ENCODE results near the gene KLHL13. TPM values are rescaled to one million over a fixed set of nuclear protein-coding genes. Genes with fewer than 3 reads are reported as not detected.

KLHL13 gene
- total RNA-seq, 2 donors from 2014 or later: 3.7 to 12.4 TPM

GRCh38 chrX:118115953-118116712 is 477 bp downstream of the KLHL13 start:
- Mint-ChIP-seq H3K4me1 (peaks cover 4% of the 10 kb centered on the region), H3K36me3 (ENCODE audit: low read depth) (no peaks in the 10 kb centered on the region), H3K27me3 (ENCODE audit: insufficient read depth) (peaks cover 21% of the 10 kb centered on the region), H3K4me3 (peak overlapping the region; percentile 71), H3K27ac (no peak overlapping the region), H3K9me3 (peaks cover 38% of the 10 kb centered on the region)
- Histone ChIP-seq H3K27me3 (ENCODE audit: control insufficient read depth, insufficient read depth, low read length, poor library complexity, severe bottlenecking) (peaks cover 8% of the 10 kb centered on the region), H3K36me3 (ENCODE audit: control insufficient read depth, insufficient read depth, low read length) (no peaks in the 10 kb centered on the region), H3K4me3 (ENCODE audit: low read length) (peak overlapping the region; percentile 71), H3K27ac (ENCODE audit: low read depth, low read length) (no peak overlapping the region), H3K9ac (ENCODE audit: extremely low read depth, low read length, poor library complexity, severe bottlenecking) (peak overlapping the region; percentile 25), H3K9me3 (ENCODE audit: control insufficient read depth, low read length) (no peaks in the 10 kb centered on the region), H3K4me1 (ENCODE audit: control insufficient read depth, insufficient read depth, low read length) (no peaks in the 10 kb centered on the region)
- no peak for DNase-seq
- TF ChIP-seq CTCF (conservative IDR thresholded peaks at IDR 0.05): no peak
- 1% methylated on average over 53 of the region's 53 CpGs; no CpG with 5 or more reads in 1 of the 2 experiments for WGBS, 2 experiments (ENCODE audit: insufficient coverage in 1 of 2, insufficient read length in 1 of 2)

- no peak overlapping the region for H3K27ac Mint-ChIP-seq
- 86 to 88% methylated on average over 1 of the region's 2 CpGs for WGBS, 2 experiments (ENCODE audit: insufficient coverage in 1 of 2, insufficient read length in 1 of 2)
- H3K4me1 Mint-ChIP-seq: peaks cover 4% of the 10 kb centered on the region
- Histone ChIP-seq H3K9me3 (ENCODE audit: control insufficient read depth, low read length) (no peaks in the 10 kb centered on the region), H3K36me3 (ENCODE audit: control insufficient read depth, insufficient read depth, low read length) (no peaks in the 10 kb centered on the region), H3K27ac (ENCODE audit: low read depth, low read length) (no peak overlapping the region), H3K4me1 (ENCODE audit: control insufficient read depth, insufficient read depth, low read length) (no peaks in the 10 kb centered on the region), H3K9ac (ENCODE audit: extremely low read depth, low read length, poor library complexity, severe bottlenecking) (no peak overlapping the region), H3K4me3 (ENCODE audit: low read length) (no peak overlapping the region), H3K27me3 (ENCODE audit: control insufficient read depth, insufficient read depth, low read length, poor library complexity, severe bottlenecking) (peaks cover 8% of the 10 kb centered on the region)
- H3K4me3 Mint-ChIP-seq: no peak overlapping the region
- no peaks in the 10 kb centered on the region for H3K36me3 Mint-ChIP-seq (ENCODE audit: low read depth)
- H3K9me3 Mint-ChIP-seq: peaks cover 40% of the 10 kb centered on the region
- no peak for TF ChIP-seq CTCF (conservative IDR thresholded peaks at IDR 0.05)
- no peak for DNase-seq
- peaks cover 21% of the 10 kb centered on the region for H3K27me3 Mint-ChIP-seq (ENCODE audit: insufficient read depth)
Observed at GRCh38 chrX:118114971-118115370, 1.6 kb downstream of the KLHL13 start.

GRCh38 chrX:118109065-118109464 is 7.5 kb downstream of the KLHL13 start:
- no peaks in the 10 kb centered on the region for H3K27me3 ChIP-seq (ENCODE audit: control insufficient read depth, insufficient read depth, low read length, poor library complexity, severe bottlenecking)
- Mint-ChIP-seq H3K4me3 (no peak overlapping the region), H3K9me3 (peaks cover 44% of the 10 kb centered on the region), H3K27me3 (ENCODE audit: insufficient read depth) (no peaks in the 10 kb centered on the region), H3K27ac (no peak overlapping the region), H3K36me3 (ENCODE audit: low read depth) (no peaks in the 10 kb centered on the region), H3K4me1 (no peaks in the 10 kb centered on the region)
- H3K9me3 ChIP-seq (ENCODE audit: control insufficient read depth, low read length): no peaks in the 10 kb centered on the region
- TF ChIP-seq CTCF (conservative IDR thresholded peaks at IDR 0.05): no peak
- DNase-seq: no peak
- H3K27ac ChIP-seq (ENCODE audit: low read depth, low read length): no peak overlapping the region
- WGBS, 2 experiments (ENCODE audit: insufficient coverage in 1 of 2, insufficient read length in 1 of 2): 95% methylated on average over 5 of the region's 5 CpGs; no CpG with 5 or more reads in 1 of the 2 experiments
- H3K4me3 ChIP-seq (ENCODE audit: low read length): no peak overlapping the region
- H3K4me1 ChIP-seq (ENCODE audit: control insufficient read depth, insufficient read depth, low read length): no peaks in the 10 kb centered on the region
- no peaks in the 10 kb centered on the region for H3K36me3 ChIP-seq (ENCODE audit: control insufficient read depth, insufficient read depth, low read length)
- no peak overlapping the region for H3K9ac ChIP-seq (ENCODE audit: extremely low read depth, low read length, poor library complexity, severe bottlenecking)
